ENCODE results near the gene ARID3B. TPM values are rescaled to one million over a fixed set of nuclear protein-coding genes. Genes with fewer than 3 reads are reported as not detected.
"Not testable (repeated sequence)": the region's sequence is repeated elsewhere in the genome, so short reads cannot be mapped to it uniquely, and the experiment has no call there.

The ARID3B gene
- total and polyA plus RNA-seq, 7 donors = 1.8 to 5.5 (median 3.0) TPM

GRCh38 chr15:74506515-74506840 lies 34.5 kb upstream of the ARID3B start:
- Histone ChIP-seq H3K27ac (no peak overlapping the region), H3K4me1 (no peaks in the 10 kb centered on the region), H3K36me3 (ENCODE audit: insufficient read depth in 1 of 2, low read depth in 1 of 2) (no peaks in the 10 kb centered on the region), H3K27me3 (ENCODE audit: insufficient read depth in 3 of 3, low read length in 2 of 3) (no peaks in the 10 kb centered on the region), H3K4me3 (no peak overlapping the region), H3K9me3 (no peaks in the 10 kb centered on the region)
- ATAC-seq (no peak), DNase-seq (no peak)
- TF ChIP-seq, protein P1, sequence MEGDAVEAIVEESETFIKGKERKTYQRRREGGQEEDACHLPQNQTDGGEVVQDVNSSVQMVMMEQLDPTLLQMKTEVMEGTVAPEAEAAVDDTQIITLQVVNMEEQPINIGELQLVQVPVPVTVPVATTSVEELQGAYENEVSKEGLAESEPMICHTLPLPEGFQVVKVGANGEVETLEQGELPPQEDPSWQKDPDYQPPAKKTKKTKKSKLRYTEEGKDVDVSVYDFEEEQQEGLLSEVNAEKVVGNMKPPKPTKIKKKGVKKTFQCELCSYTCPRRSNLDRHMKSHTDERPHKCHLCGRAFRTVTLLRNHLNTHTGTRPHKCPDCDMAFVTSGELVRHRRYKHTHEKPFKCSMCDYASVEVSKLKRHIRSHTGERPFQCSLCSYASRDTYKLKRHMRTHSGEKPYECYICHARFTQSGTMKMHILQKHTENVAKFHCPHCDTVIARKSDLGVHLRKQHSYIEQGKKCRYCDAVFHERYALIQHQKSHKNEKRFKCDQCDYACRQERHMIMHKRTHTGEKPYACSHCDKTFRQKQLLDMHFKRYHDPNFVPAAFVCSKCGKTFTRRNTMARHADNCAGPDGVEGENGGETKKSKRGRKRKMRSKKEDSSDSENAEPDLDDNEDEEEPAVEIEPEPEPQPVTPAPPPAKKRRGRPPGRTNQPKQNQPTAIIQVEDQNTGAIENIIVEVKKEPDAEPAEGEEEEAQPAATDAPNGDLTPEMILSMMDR (IDR thresholded peaks at IDR 0.05) = no peak
- 96 to 99% (median 97%) methylated on average over 4 of the region's 4 CpGs for WGBS, 3 donors
- intact Hi-C loops (cut with DNase I) = no loop called here

DNA sequence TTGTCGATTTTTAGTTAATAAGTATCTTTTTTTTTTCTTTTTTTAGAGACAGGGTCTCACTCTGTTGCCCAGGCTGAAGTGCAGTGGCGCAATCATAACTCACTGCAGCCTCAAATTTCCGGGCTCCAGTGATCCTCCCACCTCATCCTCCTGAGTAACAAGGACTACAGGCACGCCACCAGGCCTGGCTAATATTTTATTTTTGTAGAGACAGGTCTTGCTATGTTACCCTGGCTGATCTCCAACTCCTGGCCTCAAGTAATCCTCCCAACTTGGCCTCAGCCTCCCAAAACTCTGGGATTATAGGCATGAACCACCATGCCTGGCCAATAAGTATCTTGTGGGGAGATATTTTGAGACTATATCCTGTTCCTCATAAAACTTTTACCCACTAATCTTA lies 29.4 kb upstream of the ARID3B start:
- no peak overlapping the region for H3K27ac ChIP-seq
- TF ChIP-seq, protein P1 (IDR thresholded peaks at IDR 0.05) = no peak
- H3K36me3 ChIP-seq (ENCODE audit: insufficient read depth in 1 of 2, low read depth in 1 of 2) = no peaks in the 10 kb centered on the region
- H3K4me3 ChIP-seq = no peak overlapping the region
- intact Hi-C loops (cut with DNase I) = no loop called here
- no peaks in the 10 kb centered on the region for H3K27me3 ChIP-seq (ENCODE audit: insufficient read depth in 3 of 3, low read length in 2 of 3)
- no peak for DNase-seq
- no peaks in the 10 kb centered on the region for H3K9me3 ChIP-seq
- no peak for ATAC-seq
- no peaks in the 10 kb centered on the region for H3K4me1 ChIP-seq
- WGBS, 3 donors = 83 to 90% (median 86%) methylated on average over 4 of the region's 4 CpGs

DNA sequence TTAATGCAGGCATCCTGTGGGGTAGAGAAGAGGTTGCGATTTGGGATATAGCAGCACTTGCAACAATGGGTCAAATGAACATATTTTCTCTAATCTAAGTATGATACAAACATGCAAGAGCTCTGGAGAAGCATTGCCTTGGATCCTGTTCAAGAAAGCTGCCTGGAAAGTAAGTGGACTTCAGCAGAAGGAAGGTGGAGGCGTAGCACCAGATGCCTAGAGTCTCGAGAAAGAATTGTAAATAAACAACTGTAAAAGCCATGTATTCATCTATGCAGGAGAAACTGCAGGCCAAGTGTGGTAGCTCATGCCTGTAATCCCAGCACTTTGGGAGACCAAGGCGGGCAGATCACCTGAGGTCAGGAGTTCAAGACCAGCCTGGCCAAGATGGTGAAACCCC lies 27.0 kb upstream of the ARID3B start:
- H3K27me3 ChIP-seq (ENCODE audit: insufficient read depth in 3 of 3, low read length in 2 of 3) = not testable (repeated sequence)
- WGBS, 3 donors = 74 to 89% (median 75%) methylated on average over 4 of the region's 4 CpGs

GRCh38 chr15:74517096-74517495 lies 23.9 kb upstream of the ARID3B start:
- intact Hi-C loops (cut with DNase I) = no loop called here
- TF ChIP-seq, protein P1 (IDR thresholded peaks at IDR 0.05) = no peak
- Histone ChIP-seq H3K4me1 (no peaks in the 10 kb centered on the region), H3K4me3 (no peak overlapping the region), H3K27ac (no peak overlapping the region), H3K27me3 (ENCODE audit: insufficient read depth in 3 of 3, low read length in 2 of 3) (no peaks in the 10 kb centered on the region), H3K9me3 (no peaks in the 10 kb centered on the region), H3K36me3 (ENCODE audit: insufficient read depth in 1 of 2, low read depth in 1 of 2) (no peaks in the 10 kb centered on the region)
- no peak for ATAC-seq
- DNase-seq = no peak

More for the DNA sequence above, 27.0 kb upstream of the ARID3B start:
- H3K36me3 ChIP-seq (ENCODE audit: insufficient read depth in 1 of 2, low read depth in 1 of 2); H3K4me3 ChIP-seq; ATAC-seq; H3K27ac ChIP-seq; intact Hi-C loops (cut with DNase I); DNase-seq; H3K9me3 ChIP-seq; H3K4me1 ChIP-seq: not testable (repeated sequence)

- WGBS, 3 donors = 93 to 97% (median 93%) methylated on average over 4 of the region's 4 CpGs
- ATAC-seq = no peak
- H3K27me3 ChIP-seq (ENCODE audit: insufficient read depth in 3 of 3, low read length in 2 of 3) = no peaks in the 10 kb centered on the region
- no peaks in the 10 kb centered on the region for H3K36me3 ChIP-seq (ENCODE audit: insufficient read depth in 1 of 2, low read depth in 1 of 2)
- no peak overlapping the region for H3K4me3 ChIP-seq
- DNase-seq = no peak
- intact Hi-C loops (cut with DNase I) = no loop called here
- TF ChIP-seq, protein P1 (IDR thresholded peaks at IDR 0.05) = no peak
- no peaks in the 10 kb centered on the region for H3K4me1 ChIP-seq
- H3K9me3 ChIP-seq = no peaks in the 10 kb centered on the region
- H3K27ac ChIP-seq = no peak overlapping the region
These were observed 21.7 kb upstream of the ARID3B start for GRCh38 chr15:74519311-74519710.

Data from psoas muscle (tissue), 8 donors.